Measurements from ENCODE around the gene HERPUD1.

DNA sequence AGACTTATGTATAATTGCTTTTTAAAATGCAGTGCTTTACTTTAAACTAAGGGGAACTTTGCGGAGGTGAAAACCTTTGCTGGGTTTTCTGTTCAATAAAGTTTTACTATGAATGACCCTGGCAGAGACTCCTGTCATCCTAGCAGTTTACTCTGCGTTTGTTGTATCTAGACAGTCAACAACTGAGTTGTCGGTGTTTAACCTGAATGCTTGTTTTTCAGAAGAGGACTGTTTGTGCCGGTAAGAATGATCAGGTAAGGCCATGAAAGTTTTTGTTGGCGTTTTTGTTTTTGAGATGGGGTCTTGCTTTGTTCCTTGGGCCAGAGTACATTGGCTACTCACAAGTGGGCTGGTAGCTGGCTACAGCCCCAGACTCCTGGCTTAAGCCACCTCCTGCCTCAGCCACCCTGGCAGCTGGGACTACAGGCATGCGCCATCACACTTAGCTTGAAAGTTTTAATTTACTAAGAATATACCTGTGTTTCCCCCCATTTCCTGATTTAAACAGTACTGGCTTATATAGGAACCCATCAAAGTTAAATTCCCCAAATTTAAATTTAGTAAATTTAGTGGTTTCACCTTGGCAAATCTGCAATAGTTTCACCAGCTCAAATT, 11.9 kb downstream of the HERPUD1 start:
- TF ChIP-seq FOXK2 (IDR thresholded peaks at IDR 0.05) (no peak), SUZ12 (IDR thresholded peaks at IDR 0.05) (no peak), BHLHE40 (IDR thresholded peaks at IDR 0.05; ENCODE audit: borderline replicate concordance) (no peak)
